ENCODE data around the gene JMJD6. TPM values are rescaled to one million over a fixed set of nuclear protein-coding genes. Genes with fewer than 3 reads are reported as not detected.
A peak's percentile ranks its signal among the peaks of the same experiment; 100 is the strongest.
"Not testable (repeated sequence)": the region's sequence is repeated elsewhere in the genome, so short reads cannot be mapped to it uniquely, and the experiment has no call there.

Gene JMJD6
- total RNA-seq, 1 donor from 2014 or later = 16.8 TPM

- H3K4me1 Mint-ChIP-seq (ENCODE audit: unreplicated experiment) = peaks cover 29% of the 10 kb centered on the region
- no peak for DNase-seq (ENCODE audit: extremely low spot score, unreplicated experiment)
- H3K27ac Mint-ChIP-seq (ENCODE audit: unreplicated experiment) = no peak overlapping the region
- H3K4me3 Mint-ChIP-seq (ENCODE audit: unreplicated experiment) = no peak overlapping the region
- TF ChIP-seq CTCF (IDR thresholded peaks at IDR 0.05) = no peak
- H3K36me3 Mint-ChIP-seq (ENCODE audit: unreplicated experiment) = peaks cover 34% of the 10 kb centered on the region
- no peaks in the 10 kb centered on the region for H3K9me3 Mint-ChIP-seq (ENCODE audit: unreplicated experiment)
- H3K27me3 Mint-ChIP-seq (ENCODE audit: unreplicated experiment) = no peaks in the 10 kb centered on the region
These were observed 10.9 kb downstream of the JMJD6 start for GRCh38 chr17:76715496-76715830.

GRCh38 chr17:76714822-76715495 lies 11.4 kb downstream of the JMJD6 start:
- peaks cover 30% of the 10 kb centered on the region for H3K36me3 Mint-ChIP-seq (ENCODE audit: unreplicated experiment)
- peak; percentile 90 for DNase-seq (ENCODE audit: extremely low spot score, unreplicated experiment)
- H3K4me3 Mint-ChIP-seq (ENCODE audit: unreplicated experiment) = no peak overlapping the region
- peaks cover 29% of the 10 kb centered on the region for H3K4me1 Mint-ChIP-seq (ENCODE audit: unreplicated experiment)
- TF ChIP-seq CTCF (IDR thresholded peaks at IDR 0.05) = peak; percentile 88
- H3K9me3 Mint-ChIP-seq (ENCODE audit: unreplicated experiment) = no peaks in the 10 kb centered on the region
- peak overlapping the region; percentile 69 for H3K27ac Mint-ChIP-seq (ENCODE audit: unreplicated experiment)
- H3K27me3 Mint-ChIP-seq (ENCODE audit: unreplicated experiment) = no peaks in the 10 kb centered on the region

- no peak for TF ChIP-seq CTCF (IDR thresholded peaks at IDR 0.05)
- Mint-ChIP-seq H3K27ac (ENCODE audit: unreplicated experiment) (no peak overlapping the region), H3K36me3 (ENCODE audit: unreplicated experiment) (peaks cover 28% of the 10 kb centered on the region), H3K4me3 (ENCODE audit: unreplicated experiment) (no peak overlapping the region), H3K9me3 (ENCODE audit: unreplicated experiment) (no peaks in the 10 kb centered on the region), H3K4me1 (ENCODE audit: unreplicated experiment) (peaks cover 36% of the 10 kb centered on the region), H3K27me3 (ENCODE audit: unreplicated experiment) (no peaks in the 10 kb centered on the region)
- DNase-seq (ENCODE audit: extremely low spot score, unreplicated experiment) = no peak
These were observed 12.1 kb downstream of the JMJD6 start for GRCh38 chr17:76714336-76714735.

- Mint-ChIP-seq H3K9me3 (ENCODE audit: unreplicated experiment) (no peaks in the 10 kb centered on the region), H3K27me3 (ENCODE audit: unreplicated experiment) (no peaks in the 10 kb centered on the region), H3K4me3 (ENCODE audit: unreplicated experiment) (no peak overlapping the region), H3K27ac (ENCODE audit: unreplicated experiment) (no peak overlapping the region), H3K36me3 (ENCODE audit: unreplicated experiment) (peaks cover 25% of the 10 kb centered on the region), H3K4me1 (ENCODE audit: unreplicated experiment) (peaks cover 41% of the 10 kb centered on the region)
- no peak for TF ChIP-seq CTCF (IDR thresholded peaks at IDR 0.05)
- no peak for DNase-seq (ENCODE audit: extremely low spot score, unreplicated experiment)
These were observed 12.6 kb downstream of the JMJD6 start for GRCh38 chr17:76713765-76714164.

GRCh38 chr17:76712321-76712720 lies 14.1 kb downstream of the JMJD6 start:
- not testable (repeated sequence) for H3K27ac Mint-ChIP-seq (ENCODE audit: unreplicated experiment); H3K27me3 Mint-ChIP-seq (ENCODE audit: unreplicated experiment); H3K9me3 Mint-ChIP-seq (ENCODE audit: unreplicated experiment); DNase-seq (ENCODE audit: extremely low spot score, unreplicated experiment); H3K4me3 Mint-ChIP-seq (ENCODE audit: unreplicated experiment)
- H3K4me1 Mint-ChIP-seq (ENCODE audit: unreplicated experiment) = peaks cover 54% of the 10 kb centered on the region
- peaks cover 17% of the 10 kb centered on the region for H3K36me3 Mint-ChIP-seq (ENCODE audit: unreplicated experiment)

Measured in osteocyte (in vitro differentiated cells).